Activated CD4-positive, alpha-beta T cell treated with anti-CD3 and anti-CD28 coated beads, Interleukin-2, amount 50 U/mL, for 24 hours (primary cell): ENCODE results near the gene ENPP4.
"Not testable (repeated sequence)": the region's sequence is repeated elsewhere in the genome, so short reads cannot be mapped to it uniquely, and the experiment has no call there.

Source experiments
- DNase-seq, 2 donors: peaks; one replicate each; pipeline ENCODE4 v3.0.0-alpha.2; 2020; ENCODE audit warnings: low read depth in 1 of 2, low spot score in 1 of 2

ENPP4 gene

GRCh38 chr6:46130666-46131065, 877 bp downstream of the ENPP4 start:
- no peak for DNase-seq

DNA sequence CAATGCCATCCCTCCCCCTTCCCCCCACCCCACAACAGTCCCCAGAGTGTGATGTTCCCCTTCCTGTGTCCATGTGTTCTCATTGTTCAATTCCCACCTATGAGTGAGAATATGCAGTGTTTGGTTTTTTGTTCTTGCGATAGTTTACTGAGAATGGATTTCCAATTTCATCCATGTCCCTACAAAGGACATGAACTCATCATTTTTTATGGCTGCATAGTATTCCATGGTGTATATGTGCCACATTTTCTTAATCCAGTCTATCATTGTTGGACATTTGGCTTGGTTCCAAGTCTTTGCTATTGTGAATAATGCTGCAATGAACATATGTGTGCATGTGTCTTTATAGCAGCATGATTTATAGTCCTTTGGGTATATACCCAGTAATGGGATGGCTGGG, 1.5 kb downstream of the ENPP4 start:
- not testable (repeated sequence) for DNase-seq

GRCh38 chr6:46134216-46134615, 4.4 kb downstream of the ENPP4 start:
- no peak for DNase-seq

DNA sequence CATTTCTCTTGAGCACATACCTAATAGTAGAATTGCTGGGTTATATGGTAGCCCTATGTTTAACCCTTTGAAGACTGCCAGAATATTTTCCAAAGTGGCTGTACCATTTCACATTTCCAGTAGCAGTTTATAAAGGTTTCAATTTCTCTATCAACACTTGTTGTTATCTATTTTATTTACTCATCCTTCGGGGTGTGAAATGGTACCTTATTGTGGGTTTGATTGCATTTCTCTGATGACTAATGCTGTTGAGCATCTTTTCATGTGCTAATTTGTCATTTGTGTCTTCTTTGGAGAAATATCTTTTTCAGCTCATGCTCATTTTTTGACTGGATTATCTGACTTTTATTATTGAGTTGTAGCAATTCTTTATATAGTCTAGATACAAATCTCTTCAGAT, 5.4 kb downstream of the ENPP4 start:
- DNase-seq, result no peak

GRCh38 chr6:46136831-46137230, 7.0 kb downstream of the ENPP4 start:
- no peak for DNase-seq

DNA sequence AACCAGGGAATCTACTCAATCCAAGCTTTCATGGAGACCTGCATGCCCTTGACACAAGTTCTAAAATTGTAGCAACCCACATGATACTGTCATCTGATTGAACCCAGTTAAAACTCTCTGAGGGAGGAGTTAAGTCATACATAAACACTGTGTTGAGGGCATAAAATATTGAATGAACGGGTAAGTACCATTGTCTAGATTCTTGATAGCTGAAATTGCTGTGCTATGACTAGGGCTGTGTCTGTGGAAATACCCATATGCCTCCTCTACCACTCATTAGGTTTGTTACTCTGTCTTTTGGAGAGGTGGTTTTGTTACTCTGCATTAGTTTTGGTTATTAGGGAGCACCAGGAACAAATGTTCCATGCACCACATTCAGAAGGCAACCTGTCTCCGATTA, 7.6 kb downstream of the ENPP4 start:
- no peak for DNase-seq

DNA sequence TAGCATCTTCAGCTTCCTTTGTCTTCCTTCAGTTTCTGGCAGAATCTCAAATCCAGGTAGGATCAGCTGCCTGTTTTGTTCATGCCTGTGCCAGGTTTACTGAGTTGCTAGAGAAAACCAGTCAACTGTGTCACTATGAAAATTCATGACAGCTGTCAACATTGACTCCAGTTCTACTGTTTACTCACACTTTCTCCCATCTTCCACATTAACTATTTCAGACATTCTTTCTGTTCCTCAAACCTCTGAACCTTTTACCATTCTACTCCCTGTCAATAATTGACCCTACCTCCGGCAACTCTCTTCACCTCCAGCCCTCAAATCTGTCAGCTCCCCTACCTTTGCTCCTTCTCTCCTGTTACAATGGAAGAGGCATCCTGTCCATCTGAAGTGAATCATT, 8.5 kb downstream of the ENPP4 start:
- no peak for DNase-seq

DNA sequence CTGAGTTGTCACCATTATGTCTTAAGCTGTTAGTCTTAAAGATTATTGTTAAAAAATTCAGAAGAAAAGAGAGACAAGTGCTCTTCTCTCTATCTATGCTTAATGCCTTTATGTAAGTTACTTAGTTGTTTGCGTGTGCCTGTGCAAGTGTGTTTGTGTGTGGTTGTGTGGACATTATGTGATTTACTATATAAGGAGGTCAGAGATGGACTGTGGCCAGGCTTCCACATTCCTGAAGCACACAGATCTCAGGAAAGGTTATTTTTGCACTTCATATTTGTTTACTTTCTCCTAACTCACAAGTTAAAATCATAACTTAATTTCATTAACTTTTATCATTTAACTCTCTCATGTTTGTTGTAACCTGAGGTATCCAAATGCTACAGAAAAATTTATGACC, 14.5 kb downstream of the ENPP4 start:
- DNase-seq, result no peak

DNA sequence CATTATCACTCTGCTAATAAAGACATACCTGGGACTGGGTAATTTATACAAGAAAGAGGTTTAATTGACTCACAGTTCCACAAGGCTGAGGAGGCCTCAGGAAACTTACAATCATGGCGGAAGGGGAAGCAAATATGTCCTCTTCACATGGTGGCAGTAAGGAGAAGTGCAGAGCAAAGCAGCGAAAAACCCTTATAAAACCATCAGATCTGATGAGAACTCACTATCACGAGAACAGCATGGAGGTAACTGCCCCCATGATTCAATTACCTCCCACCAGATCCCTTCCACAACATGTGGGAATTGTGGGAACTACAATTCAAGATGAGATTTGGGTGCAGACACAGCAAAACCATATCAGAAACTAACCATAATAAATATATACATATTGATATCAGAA, 19.3 kb downstream of the ENPP4 start:
- not testable (repeated sequence) for DNase-seq

- DNase-seq, result no peak
Measured at GRCh38 chr6:46156701-46157100, 26.9 kb downstream of the ENPP4 start.

GRCh38 chr6:46159229-46159628, 29.4 kb downstream of the ENPP4 start:
- DNase-seq, result no peak

DNA sequence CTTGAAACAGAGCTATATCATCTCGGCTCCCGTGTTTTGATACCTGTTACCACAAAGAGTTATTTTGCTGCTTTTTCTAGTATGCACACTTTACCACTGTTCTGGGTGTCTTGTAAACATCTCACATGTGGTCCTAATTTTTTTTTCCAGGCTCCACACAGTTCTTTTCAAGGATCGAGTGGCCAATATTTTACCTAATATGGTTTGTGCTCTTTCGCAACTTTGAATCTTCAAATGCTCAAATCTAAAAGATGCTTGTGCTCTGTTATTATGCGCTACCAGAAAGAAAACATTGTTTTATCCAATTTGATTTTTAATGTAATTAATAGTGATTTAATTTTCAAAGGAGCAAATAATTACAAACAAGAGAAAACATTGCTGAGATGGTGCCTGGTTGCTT, 30.3 kb downstream of the ENPP4 start:
- DNase-seq, result no peak

DNA sequence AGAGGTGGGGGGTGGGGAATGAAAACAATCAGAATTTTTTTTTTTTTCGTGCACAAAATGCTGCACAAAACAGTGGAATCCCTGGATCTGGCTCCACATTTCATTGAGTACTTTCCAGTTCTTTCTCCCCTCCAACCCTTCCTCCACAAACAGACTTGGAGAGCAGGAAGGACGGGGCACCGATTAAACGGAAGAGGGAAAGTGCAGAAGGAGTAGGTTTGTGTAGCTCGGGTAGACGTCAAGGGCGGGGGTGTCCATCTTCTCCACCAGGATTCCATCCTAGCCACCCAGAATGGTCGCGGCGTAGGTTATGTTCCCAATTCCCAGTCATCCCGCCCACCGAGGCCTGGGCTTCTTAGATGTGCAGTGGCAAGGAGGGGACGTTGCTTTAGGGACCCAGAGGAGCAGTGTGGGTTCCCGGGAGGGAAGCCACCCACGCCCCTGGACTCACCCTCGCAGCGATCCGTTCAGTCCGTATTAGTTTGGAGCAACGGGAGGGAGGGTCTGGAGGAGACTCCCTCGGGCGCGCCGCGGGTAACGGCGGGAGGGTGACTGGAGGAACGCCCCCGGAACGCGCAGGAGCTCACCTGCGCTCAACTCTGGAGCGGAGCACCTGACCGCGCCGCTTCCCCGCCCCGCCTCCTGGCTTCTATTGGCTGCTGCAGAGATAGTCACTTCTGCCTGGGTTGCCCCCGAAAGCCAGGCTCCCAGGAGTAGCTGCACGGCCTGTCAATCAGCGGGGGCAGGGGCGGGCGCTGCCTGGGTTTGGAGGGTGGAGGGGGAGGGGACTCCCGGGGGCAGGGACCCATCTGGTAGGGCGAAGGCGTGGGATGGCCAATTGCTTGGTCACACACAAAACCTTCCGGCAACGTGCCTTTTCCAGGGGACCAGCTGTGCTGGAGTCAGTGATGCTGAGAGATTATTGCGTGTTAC, 40.8 kb downstream of the ENPP4 start, which contains the start of gene ENPP5:
Gene ENPP5 (minus strand): TSS at position 624 of the 933 bp plus-strand sequence. CDS start 2,718 bp downstream, outside the sequence.
- peak; percentile 7 to 25 for DNase-seq

DNA sequence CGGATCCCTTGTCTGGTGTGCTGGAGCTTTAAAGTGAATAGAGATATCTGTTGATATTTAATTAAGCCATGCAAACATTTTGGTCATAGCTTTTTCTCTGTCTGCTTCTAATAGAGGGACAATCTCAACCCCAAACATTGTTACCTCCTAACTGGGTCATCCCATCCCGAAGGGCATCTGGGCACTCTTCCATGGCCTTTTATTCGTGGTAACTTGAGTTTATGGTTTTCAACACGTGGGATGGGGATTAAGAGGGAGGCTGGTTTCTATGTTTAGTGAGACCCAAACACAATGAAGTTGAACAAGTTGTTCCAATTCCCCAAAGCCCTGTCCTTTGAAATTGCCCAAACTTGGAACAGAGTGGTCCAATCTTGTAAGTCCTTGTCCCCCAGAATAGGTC, 42.4 kb downstream of the ENPP4 start:
- no peak for DNase-seq

DNA sequence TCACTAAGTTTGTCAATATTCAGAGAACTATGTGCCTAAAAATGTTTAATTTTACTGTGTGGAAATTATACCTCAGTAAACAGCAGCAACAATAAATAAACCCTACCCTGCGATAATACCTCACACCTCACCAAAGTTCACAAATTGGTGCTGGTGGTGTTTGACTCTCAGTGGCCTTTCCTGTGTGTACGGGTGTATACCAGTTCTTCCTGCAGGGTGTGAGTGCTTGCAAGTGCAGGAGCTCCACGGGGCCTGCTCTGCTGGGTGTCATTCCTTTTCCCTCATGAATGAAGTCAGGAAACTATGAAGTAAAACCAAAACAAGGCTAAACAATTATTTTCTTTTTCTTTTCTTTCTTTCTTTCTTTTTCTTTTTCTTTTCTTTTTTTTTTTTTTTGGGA, 45.1 kb downstream of the ENPP4 start:
- no peak for DNase-seq

- no peak for DNase-seq
Measured at GRCh38 chr6:46175446-46175845, 45.7 kb downstream of the ENPP4 start.

- no peak for DNase-seq
Measured at GRCh38 chr6:46175976-46176375, 46.2 kb downstream of the ENPP4 start.

DNA sequence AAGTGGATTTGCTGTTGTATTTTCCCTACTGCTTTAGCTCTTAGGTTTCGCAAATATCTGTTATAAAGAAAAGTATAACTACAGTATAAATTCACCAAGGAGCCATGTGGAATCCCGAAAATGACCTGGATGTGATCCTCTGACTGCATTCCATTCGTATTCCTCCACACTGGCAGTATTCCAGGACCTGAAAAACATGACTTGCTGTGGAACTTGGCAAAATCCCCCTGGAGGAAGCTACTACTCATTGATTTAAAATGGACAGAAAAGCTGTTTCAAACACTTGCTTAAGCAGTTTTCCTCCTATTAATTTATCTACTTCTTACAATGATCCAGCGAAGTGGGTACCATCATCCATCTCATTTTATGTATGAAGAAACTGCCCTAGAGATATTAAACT, 54.3 kb downstream of the ENPP4 start:
- no peak for DNase-seq

GRCh38 chr6:46186583-46186982, 56.8 kb downstream of the ENPP4 start:
- no peak for DNase-seq

DNA sequence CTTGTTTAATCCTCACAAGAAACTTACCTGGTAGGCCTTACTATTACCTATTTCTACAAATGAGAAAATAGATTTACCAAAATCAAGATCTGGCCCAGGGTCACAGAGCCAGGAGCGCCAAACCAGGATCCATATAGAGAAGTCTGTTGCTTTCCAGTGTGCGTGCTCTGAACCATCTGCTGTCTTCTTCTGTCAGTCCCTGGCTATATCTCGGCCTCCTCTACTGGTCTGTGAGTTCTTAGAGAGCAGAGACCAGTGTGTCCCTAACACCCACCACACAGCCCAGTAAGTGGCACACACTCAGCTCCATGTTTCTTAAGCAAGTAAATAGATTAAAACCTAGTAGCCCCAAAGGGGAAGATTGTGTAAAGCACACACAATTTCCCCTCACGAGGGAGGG, 59.9 kb downstream of the ENPP4 start:
- DNase-seq, result no peak

- no peak for DNase-seq
Measured at GRCh38 chr6:46190889-46191288, 61.1 kb downstream of the ENPP4 start.

DNA sequence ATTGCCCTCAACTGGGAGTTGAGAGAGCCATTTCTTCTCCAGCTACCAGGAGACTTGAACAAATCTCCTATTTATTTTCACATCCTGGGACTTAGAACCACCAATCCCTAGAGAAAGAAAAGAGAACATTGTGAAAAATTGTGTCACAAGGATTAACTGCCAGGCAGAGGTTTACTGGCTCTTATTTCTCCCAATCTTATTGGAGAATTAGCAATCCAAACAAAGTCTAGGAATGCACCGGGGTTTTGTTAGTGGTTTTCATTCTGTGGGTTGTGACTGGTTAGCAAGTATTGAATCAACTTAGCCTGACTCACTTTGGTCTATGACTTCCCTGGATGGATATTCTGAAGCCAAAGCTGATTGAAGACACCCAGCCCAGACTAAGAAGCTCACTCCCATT, 62.2 kb downstream of the ENPP4 start:
- no peak for DNase-seq
